Naive B cell (primary cell): ENCODE measurements around the gene PPIG. TPM values are rescaled to one million over a fixed set of nuclear protein-coding genes. Genes with fewer than 3 reads are reported as not detected.
"Not testable (repeated sequence)": the region's sequence is repeated elsewhere in the genome, so short reads cannot be mapped to it uniquely, and the experiment has no call there.

ENCODE experiments used
- ATAC-seq, 2 donors: fragments of 150-1000 bp; cut with Tn5 transposase; 2 replicates each; pipeline ENCODE4 v1.10.0; 2021; ENCODE audit warnings: low read depth in 2 of 2, mild to moderate bottlenecking in 2 of 2, moderate library complexity in 2 of 2
- DNase-seq: peaks from one replicate; pipeline ENCODE4 v3.0.0; 2022
- H3K27ac Mint-ChIP-seq, 6 donors: one replicate each; pipeline ENCODE4 v1.8.0; 2020 to 2022; ENCODE audit warnings: mild to moderate bottlenecking in 6 of 6, mixed read lengths in 6 of 6, moderate library complexity in 5 of 6, inconsistent platforms in 2 of 6
- H3K27me3 Mint-ChIP-seq, 3 donors: one replicate each; pipeline ENCODE4 v1.8.0; 2021 to 2022; ENCODE audit warnings: mixed read lengths in 3 of 3, mild to moderate bottlenecking in 1 of 3
- H3K36me3 Mint-ChIP-seq, 2 donors: one replicate each; pipeline ENCODE4 v1.8.0; 2020 to 2022; ENCODE audit warnings: mixed read lengths in 2 of 2, inconsistent platforms in 1 of 2, mild to moderate bottlenecking in 1 of 2
- H3K4me1 Mint-ChIP-seq, 3 donors: one replicate each; pipeline ENCODE4 v1.8.0; 2020 to 2022; ENCODE audit warnings: mixed read lengths in 3 of 3, inconsistent platforms in 1 of 3, mild to moderate bottlenecking in 1 of 3, moderate library complexity in 1 of 3
- H3K4me3 Mint-ChIP-seq, 8 donors: one replicate each; pipeline ENCODE4 v1.8.0; 2020 to 2022; ENCODE audit warnings: mild to moderate bottlenecking in 8 of 8, mixed read lengths in 8 of 8, moderate library complexity in 8 of 8, inconsistent platforms in 2 of 8
- H3K9me3 Mint-ChIP-seq, 7 donors: one replicate each; pipeline ENCODE4 v1.8.0; 2020 to 2022; ENCODE audit warnings: mixed read lengths in 7 of 7, mild to moderate bottlenecking in 5 of 7, inconsistent platforms in 2 of 7, moderate library complexity in 1 of 7
- polyA plus RNA-seq, 6 donors: library from polyadenylated mRNA; unstranded; fragments of 300-500 nt; fragmentation: Illumina TruSeq; gene quantifications; one replicate each; pipeline ENCODE4 v1.2.3, GENCODE V29; 2021; ENCODE audit warnings: low read depth in 6 of 6

The PPIG gene
- polyA plus RNA-seq, 6 donors from 2014 or later = 43.4 to 107 (median 63.8) TPM

DNA sequence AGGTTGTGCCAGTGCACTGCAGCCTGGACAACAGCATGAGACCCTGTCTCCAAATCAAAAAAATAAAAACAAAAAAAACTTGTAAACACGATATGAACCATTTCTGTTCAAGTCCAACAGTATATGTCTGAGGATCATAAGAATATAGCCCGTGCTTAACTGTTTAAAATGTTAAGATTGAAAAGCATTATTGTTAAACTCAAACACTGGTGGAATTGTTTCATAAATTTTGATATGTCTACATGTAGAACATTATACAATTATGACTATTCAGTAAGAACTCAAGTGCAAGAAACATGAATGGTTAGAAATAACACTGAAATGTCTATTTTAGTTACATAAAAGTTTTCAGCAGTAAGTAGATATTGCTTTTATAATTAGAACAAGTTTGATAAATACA, 29.7 kb downstream of the PPIG start:
- DNase-seq (no peak), ATAC-seq (no peak)
- H3K9me3 Mint-ChIP-seq = peaks cover 0 to 8% (median 3%) of the 10 kb centered on the region in 7 donors
- H3K4me3 Mint-ChIP-seq = no peak overlapping the region
- H3K4me1 Mint-ChIP-seq = peaks cover 6 to 20% (median 7%) of the 10 kb centered on the region in 3 donors
- no peaks in the 10 kb centered on the region for H3K27me3 Mint-ChIP-seq
- H3K27ac Mint-ChIP-seq = no peak overlapping the region
- peaks cover 59 to 64% of the 10 kb centered on the region in 2 donors for H3K36me3 Mint-ChIP-seq

DNA sequence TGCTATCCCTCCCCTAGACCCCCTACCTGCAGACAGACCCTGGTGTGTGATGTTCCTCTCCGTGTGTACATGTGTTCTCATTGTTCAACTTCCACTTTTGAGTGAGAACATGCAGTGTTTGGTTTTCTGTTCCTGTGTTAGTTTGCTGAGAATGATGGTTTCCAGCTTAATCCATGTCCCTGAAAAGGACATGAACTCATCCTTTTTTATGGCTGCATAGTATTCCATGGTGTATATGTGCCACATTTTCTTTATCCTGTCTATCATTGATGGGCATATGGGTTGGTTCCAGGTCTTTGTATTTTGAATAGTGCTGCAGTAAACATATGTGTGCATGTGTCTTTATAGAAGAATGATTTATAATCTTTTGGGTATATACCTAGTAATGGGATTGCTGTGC, 31.8 kb downstream of the PPIG start:
- not testable (repeated sequence) for DNase-seq, ATAC-seq, H3K4me3 Mint-ChIP-seq, H3K27me3 Mint-ChIP-seq, H3K9me3 Mint-ChIP-seq
- Mint-ChIP-seq H3K27ac (peak overlapping the region in 1 of 6 donors; percentile 74), H3K4me1 (peaks cover 7 to 36% (median 10%) of the 10 kb centered on the region in 3 donors), H3K36me3 (peaks cover 54 to 67% of the 10 kb centered on the region in 2 donors)

DNA sequence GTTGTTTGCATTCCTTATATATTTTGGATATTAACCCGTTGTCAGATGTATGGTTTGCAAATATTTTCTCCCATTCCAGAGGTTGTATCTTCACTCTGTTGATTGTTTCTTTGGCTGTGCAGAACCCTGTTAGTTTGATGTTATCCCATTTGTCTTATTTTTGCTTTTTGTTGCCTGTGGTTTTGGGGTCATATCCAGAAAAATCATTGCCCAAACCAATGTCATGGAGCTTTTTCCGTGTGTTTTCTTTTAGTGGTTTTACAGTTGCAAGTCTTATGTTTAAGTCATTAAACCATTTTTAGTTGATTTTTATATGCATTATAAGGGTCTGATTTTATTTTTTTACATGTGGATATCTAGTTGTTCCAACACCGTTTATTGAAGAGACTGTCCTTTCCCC, 35.8 kb downstream of the PPIG start:
- Mint-ChIP-seq H3K27ac (peak overlapping the region in 2 of 6 donors; percentile 44 to 53), H3K4me3 (no peak overlapping the region), H3K4me1 (peaks cover 10 to 36% (median 11%) of the 10 kb centered on the region in 3 donors), H3K36me3 (peaks cover 48 to 64% of the 10 kb centered on the region in 2 donors), H3K9me3 (peaks cover 0 to 8% (median 3%) of the 10 kb centered on the region in 7 donors), H3K27me3 (no peaks in the 10 kb centered on the region)
- ATAC-seq = no peak
- DNase-seq = no peak

DNA sequence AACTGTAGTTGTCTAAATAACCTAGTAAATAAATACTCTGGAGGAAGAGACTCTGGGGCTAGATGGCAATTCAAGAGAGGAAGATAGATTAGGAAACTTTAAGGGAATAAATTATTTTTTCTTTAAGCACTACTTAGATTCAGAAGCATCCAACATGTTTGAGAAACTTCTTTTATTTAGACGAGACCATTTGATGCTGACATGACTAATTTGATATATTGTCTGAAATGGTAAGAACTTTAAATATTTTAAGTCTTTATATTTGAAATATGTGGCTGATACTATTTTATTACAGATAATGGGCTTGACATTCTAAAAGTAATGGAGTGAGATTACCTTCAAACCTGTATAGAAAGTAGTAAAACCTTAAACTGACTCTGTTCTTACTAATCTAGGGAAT, 36.4 kb downstream of the PPIG start:
- Mint-ChIP-seq H3K4me1 (peaks cover 10 to 36% (median 11%) of the 10 kb centered on the region in 3 donors), H3K9me3 (peaks cover 0 to 8% (median 3%) of the 10 kb centered on the region in 7 donors), H3K27ac (peak overlapping the region in 1 of 6 donors; percentile 44), H3K36me3 (peaks cover 47 to 63% of the 10 kb centered on the region in 2 donors), H3K27me3 (no peaks in the 10 kb centered on the region), H3K4me3 (no peak overlapping the region)
- ATAC-seq (no peak), DNase-seq (no peak)

DNA sequence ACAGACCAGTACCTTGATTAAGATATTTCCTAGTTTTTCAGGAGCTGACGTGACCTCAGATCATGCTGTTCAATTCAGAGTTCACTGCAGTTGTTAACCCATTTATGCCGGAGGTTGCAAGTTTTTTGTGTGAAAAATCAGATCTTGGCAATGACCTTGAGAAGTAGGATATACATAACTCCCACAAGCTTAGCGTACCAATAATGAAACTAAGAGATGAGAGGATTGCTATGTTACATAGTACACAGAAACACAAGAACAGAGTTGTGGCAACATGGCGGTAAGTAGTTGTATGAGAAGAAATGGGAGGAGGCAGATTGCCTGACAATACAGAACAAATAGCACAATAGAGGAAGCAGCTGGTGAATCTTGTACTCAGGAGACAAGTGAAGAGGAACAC, 39.1 kb downstream of the PPIG start:
- no peak for DNase-seq
- peaks cover 5 to 22% (median 5%) of the 10 kb centered on the region in 3 donors for H3K4me1 Mint-ChIP-seq
- H3K27me3 Mint-ChIP-seq = no peaks in the 10 kb centered on the region
- H3K36me3 Mint-ChIP-seq = peaks cover 28 to 47% of the 10 kb centered on the region in 2 donors
- no peak for ATAC-seq
- H3K9me3 Mint-ChIP-seq = peaks cover 0 to 3% (median 0%) of the 10 kb centered on the region in 7 donors
- no peak overlapping the region for H3K4me3 Mint-ChIP-seq
- H3K27ac Mint-ChIP-seq = peak overlapping the region in 2 of 6 donors; percentile 4 to 5

DNA sequence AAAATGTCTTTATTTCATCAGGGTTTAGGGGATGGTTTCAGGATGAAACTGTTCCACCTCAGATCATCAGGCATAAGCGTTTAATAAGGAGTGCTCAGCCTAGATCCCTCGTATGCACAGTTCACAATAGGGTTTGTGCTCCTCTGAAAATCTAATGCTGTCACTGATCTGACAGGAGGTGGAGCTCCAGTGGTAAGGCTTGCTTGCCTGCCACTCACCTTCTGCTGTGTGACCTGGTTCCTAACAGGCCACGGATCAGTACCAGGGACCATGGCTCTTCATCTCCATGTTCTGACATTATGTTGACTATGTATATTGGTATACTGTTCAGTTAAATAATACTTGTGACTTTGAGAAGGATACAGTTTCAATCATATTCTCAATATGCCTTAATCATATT, 41.6 kb downstream of the PPIG start:
- no peaks in the 10 kb centered on the region for H3K27me3 Mint-ChIP-seq
- H3K27ac Mint-ChIP-seq = peak overlapping the region in 1 of 6 donors; percentile 57
- H3K4me3 Mint-ChIP-seq = no peak overlapping the region
- ATAC-seq (no peak), DNase-seq (no peak)
- no peaks in the 10 kb centered on the region for H3K9me3 Mint-ChIP-seq
- peaks cover 11 to 36% of the 10 kb centered on the region in 2 donors for H3K36me3 Mint-ChIP-seq
- H3K4me1 Mint-ChIP-seq = peaks cover 0 to 5% (median 3%) of the 10 kb centered on the region in 3 donors

DNA sequence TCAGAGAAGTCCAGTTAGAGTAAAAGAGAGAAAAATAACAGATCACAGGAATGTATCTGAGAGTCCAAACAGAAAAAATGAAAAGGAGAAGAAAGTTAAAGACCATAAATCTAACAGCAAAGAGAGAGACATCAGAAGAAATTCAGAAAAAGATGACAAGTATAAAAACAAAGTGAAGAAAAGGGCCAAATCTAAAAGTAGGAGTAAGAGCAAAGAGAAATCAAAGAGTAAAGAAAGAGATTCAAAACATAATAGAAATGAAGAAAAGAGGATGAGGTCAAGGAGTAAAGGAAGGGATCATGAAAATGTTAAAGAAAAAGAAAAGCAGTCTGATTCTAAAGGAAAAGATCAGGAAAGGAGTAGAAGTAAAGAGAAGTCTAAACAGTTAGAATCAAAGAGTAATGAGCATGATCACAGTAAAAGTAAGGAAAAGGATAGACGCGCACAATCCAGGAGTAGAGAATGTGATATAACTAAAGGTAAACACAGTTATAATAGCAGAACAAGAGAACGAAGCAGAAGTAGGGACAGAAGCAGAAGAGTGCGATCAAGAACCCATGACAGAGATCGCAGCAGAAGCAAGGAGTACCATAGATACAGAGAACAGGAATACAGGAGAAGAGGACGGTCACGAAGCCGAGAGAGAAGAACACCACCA, 52.4 kb downstream of the PPIG start:
- no peaks in the 10 kb centered on the region for H3K4me1 Mint-ChIP-seq
- ATAC-seq = no peak
- no peak overlapping the region for H3K4me3 Mint-ChIP-seq

DNA sequence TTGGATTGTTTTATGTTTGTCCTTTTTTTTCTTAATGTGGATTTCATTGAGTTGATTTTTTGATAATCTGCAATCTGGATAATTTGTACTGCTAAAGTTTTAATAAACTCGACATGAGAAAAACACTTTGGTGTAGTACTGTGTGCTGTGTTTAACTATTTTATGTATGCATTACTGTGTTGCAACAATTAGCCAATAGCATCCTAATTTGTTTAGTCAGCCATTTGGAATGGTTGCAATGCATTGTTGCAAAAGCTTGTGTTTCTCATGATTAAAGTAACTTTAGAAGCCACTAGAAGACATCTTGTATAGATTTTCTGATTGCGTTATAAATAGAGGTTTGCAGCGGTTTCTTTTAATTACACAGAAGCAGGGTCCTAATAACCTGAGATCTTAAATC, 53.5 kb downstream of the PPIG start:
- H3K27ac Mint-ChIP-seq = no peak overlapping the region
- no peaks in the 10 kb centered on the region for H3K27me3 Mint-ChIP-seq
- ATAC-seq = no peak

More for the DNA sequence above, 52.4 kb downstream of the PPIG start:
- Mint-ChIP-seq H3K27me3 (no peaks in the 10 kb centered on the region), H3K27ac (no peak overlapping the region), H3K36me3 (peaks cover 14 to 21% of the 10 kb centered on the region in 2 donors), H3K9me3 (no peaks in the 10 kb centered on the region)
- no peak for DNase-seq

DNA sequence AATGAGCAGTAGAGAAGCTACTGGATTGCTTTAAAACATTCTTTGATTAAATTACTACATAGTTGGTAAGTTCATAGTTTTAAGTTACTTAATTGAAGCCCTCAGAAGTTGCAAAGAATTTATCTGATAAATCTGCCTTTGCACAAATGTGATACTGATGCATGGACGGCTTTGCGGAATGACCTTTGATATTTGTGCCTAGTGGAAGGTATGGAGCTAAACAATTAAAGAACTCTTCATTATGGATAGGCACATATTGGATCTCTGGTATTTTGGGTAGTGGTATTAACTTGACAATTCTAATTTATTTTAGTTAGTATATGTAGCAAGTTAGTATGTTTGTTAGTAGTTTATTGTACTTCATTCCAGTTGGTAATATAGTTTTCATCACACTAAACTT, 56.0 kb downstream of the PPIG start:
- Mint-ChIP-seq H3K9me3 (peaks cover 0 to 2% (median 0%) of the 10 kb centered on the region in 7 donors), H3K4me1 (no peaks in the 10 kb centered on the region), H3K27ac (no peak overlapping the region), H3K4me3 (no peak overlapping the region), H3K36me3 (no peaks in the 10 kb centered on the region), H3K27me3 (no peaks in the 10 kb centered on the region)
- ATAC-seq (no peak), DNase-seq (no peak)

More for the DNA sequence above, 53.5 kb downstream of the PPIG start:
- no peaks in the 10 kb centered on the region for H3K4me1 Mint-ChIP-seq
- peaks cover 10 to 17% of the 10 kb centered on the region in 2 donors for H3K36me3 Mint-ChIP-seq
- DNase-seq = no peak
- H3K9me3 Mint-ChIP-seq = no peaks in the 10 kb centered on the region
- H3K4me3 Mint-ChIP-seq = no peak overlapping the region

DNA sequence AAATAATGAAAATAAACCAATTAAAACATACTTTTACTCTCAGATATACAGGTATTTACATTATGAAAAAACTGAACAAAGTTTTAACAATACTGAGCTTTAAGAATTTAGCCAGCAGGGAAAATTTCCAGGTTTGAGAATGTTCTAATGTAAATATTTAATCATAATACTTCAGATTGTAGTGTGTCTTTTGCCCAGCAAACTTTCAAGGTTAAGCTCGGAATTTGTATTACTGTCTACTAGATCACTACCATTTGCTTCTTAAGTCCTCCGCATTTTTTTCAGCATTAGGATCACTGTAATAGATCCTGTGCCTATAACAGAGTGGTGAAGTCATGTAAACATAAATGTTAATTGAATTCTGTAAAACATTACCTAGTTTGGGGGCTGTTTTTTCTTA, 57.3 kb downstream of the PPIG start:
- DNase-seq (no peak), ATAC-seq (no peak)
- Mint-ChIP-seq H3K27ac (no peak overlapping the region), H3K9me3 (peaks cover 0 to 2% (median 0%) of the 10 kb centered on the region in 7 donors), H3K36me3 (no peaks in the 10 kb centered on the region), H3K4me1 (no peaks in the 10 kb centered on the region), H3K4me3 (no peak overlapping the region), H3K27me3 (no peaks in the 10 kb centered on the region)

DNA sequence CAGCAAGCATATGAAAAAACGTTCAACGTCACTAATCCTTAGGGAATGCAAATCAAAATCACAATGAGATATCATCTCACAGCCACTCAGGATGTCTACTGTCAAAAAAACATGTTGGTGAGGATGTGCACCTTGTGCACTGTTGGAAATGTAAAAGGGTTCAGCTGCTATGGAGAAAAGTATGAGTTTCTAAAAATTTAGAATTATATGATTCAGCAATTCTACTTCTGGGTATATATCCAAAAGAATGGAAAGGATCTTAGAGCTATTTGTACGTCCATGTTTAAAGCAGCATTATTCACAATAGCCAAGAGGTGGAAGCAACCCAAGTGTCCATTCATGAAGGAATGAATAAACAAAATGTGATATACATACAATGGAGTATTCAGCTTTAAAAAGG, 60.0 kb downstream of the PPIG start:
- Mint-ChIP-seq H3K27me3 (no peaks in the 10 kb centered on the region), H3K27ac (no peak overlapping the region), H3K36me3 (no peaks in the 10 kb centered on the region), H3K4me3 (no peak overlapping the region), H3K4me1 (no peaks in the 10 kb centered on the region), H3K9me3 (peaks cover 0 to 2% (median 0%) of the 10 kb centered on the region in 7 donors)
- DNase-seq (no peak), ATAC-seq (no peak)

DNA sequence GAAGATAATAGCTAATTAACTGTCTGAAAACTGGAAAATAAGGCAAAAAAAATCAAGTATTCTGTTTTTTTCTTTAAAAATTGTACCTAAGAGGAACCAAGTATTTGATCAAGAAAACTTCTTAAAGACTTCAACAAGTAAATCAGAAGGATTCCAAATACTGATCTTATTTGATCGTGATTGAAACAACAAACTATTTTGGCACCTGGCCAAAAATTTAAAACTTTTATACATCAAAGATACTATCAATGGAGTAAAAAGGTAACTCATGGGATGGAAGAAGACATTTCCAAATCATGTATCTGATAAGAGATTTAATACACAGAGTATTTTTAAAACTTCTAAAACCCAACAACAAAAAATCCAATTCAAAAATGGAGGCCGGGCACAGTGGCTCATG, 63.3 kb downstream of the PPIG start:
- no peak overlapping the region for H3K4me3 Mint-ChIP-seq
- H3K27me3 Mint-ChIP-seq = peaks cover 0 to 6% (median 0%) of the 10 kb centered on the region in 3 donors
- peaks cover 0 to 2% (median 0%) of the 10 kb centered on the region in 7 donors for H3K9me3 Mint-ChIP-seq
- no peaks in the 10 kb centered on the region for H3K4me1 Mint-ChIP-seq
- ATAC-seq (no peak), DNase-seq (no peak)
- no peaks in the 10 kb centered on the region for H3K36me3 Mint-ChIP-seq
- no peak overlapping the region for H3K27ac Mint-ChIP-seq

DNA sequence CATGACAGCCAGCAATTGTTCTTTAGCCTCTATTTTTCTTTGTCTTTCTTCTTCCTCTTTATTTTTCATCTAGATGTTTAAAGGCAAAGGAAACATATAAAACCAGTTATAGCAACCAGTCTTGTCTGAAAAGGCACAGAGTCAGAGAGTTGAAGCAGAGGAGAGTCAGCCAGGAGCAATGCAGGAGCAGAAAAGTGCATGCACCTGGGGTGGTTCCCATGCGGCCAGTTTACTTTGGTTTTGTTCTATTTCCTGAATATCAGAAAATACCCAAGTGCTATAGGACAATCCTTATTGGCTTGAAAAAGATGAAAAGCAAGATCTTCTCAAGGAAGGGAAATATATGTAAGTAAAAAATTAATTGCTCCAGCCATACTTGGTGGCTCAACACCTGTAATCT, 65.1 kb downstream of the PPIG start:
- Mint-ChIP-seq H3K9me3 (no peaks in the 10 kb centered on the region), H3K4me1 (no peaks in the 10 kb centered on the region), H3K27me3 (peaks cover 3 to 17% (median 7%) of the 10 kb centered on the region in 3 donors), H3K27ac (no peak overlapping the region), H3K4me3 (no peak overlapping the region), H3K36me3 (no peaks in the 10 kb centered on the region)
- no peak for ATAC-seq
- no peak for DNase-seq

DNA sequence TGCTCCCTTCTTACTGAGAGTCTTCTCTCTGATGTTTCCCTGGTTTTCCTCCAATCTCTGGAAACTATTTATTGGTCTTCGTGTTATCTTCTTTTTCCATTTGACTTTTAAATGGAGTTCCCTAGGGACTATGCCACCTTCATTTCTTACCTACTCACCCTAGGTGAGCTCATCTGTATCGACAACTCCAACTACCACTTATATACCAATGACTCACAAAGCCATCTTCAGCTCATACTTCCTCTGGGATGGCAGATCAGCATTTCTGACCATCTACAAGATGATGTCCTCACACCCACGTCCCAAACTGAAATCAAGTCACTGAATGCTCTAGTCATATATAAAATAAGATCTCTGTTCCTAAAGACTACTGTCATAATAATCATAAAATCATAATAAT, 69.5 kb downstream of the PPIG start:
- Mint-ChIP-seq H3K9me3 (peaks cover 0 to 3% (median 0%) of the 10 kb centered on the region in 7 donors), H3K36me3 (no peaks in the 10 kb centered on the region), H3K27me3 (peaks cover 3 to 17% (median 7%) of the 10 kb centered on the region in 3 donors), H3K4me3 (no peak overlapping the region), H3K27ac (no peak overlapping the region), H3K4me1 (peaks cover 0 to 4% (median 3%) of the 10 kb centered on the region in 3 donors)
- ATAC-seq (no peak), DNase-seq (no peak)
